DMS153 treated with DMSO at 0.1 percent for 48 hours (cell line): ENCODE data around the gene TOM1L2.

Experiments used
- DNase-seq: peaks from one replicate; lab custom pipeline; 2025; ENCODE audit not compliant: unreplicated experiment; lab: John Stamatoyannopoulos, UW

The TOM1L2 gene

DNA sequence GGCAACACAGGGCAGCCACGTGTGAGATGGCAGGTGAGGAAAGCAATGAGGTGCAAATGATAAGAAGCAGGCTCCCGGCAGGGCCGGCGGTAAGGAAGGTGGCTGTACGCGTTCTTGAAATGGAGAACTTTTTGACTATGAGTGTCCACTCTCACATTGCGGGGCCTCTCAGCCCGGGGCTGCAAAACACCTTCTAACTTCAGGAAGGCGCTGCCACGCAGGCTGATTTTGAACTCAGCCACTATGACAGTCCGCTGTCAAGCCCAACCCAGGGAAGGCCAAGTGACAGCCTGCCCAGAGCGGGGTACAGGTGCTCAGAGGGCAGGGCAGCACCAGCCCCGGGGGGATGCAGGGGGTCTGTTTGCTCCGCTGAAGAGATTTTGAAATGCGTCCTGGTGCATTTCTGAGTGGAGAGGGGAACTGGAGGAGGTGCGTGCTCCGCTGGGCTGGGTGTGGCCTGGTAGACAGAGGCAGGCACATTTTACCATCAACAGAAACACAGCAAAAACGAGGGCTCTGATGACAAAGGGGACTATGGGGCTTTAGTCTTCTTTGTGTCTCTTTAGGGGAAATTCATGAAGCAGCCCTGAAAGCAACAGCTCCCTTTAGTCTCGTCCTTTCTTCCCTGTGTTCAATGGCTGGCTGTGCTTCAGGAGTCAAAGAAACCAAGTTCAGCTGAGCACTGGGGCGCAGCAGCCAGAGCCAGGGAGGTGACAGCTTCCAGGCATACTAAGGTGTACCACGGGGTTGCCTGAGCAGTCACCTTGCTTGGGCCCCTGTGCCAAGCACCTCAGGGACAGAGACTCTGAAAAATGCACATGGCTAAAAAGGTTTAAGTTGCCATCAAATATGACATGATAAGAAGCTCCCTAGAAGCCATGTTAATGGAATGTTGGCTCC, 120.8 kb downstream of the TOM1L2 start:
- DNase-seq = no peak

- DNase-seq = no peak
Observed at GRCh38 chr17:17849845-17850373, 122.3 kb downstream of the TOM1L2 start.

- no peak for DNase-seq
Observed at GRCh38 chr17:17849147-17849820, 122.9 kb downstream of the TOM1L2 start.

DNA sequence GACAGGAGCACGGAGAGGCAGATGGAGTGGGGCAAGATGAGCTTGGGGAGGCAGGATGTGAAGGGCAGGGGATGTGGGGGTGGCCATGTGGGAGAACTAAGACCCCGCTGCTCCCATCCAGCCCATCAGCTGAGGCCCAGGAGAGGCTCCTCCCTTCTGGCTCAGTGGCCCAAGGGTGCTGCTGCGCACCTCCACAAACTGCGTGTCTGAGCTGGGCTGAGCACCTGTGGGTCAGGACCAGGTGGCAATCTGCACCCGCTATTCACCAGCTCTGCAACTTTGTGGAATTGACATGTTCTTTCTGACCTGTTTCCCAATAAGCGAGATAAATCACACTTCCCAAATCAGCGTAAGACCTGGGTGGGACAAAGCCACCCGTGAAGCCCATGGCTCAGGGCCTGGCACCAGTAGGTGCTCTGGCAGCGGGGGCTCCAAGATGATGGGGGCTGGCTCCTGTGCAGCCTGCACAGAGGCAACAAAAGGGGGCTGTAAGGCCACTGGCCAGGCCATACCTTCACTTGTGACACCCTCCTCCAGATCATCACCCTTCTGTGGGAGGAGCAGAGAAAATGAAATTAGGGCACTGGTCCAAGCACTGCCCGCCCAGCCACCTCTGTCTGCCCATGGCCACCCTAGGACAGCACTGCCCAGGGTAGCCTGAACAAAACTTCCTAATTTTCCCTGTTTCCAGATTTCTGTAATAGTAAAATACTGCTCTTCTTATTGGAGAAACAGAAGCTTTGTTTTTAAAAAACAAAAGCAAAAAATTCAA, 123.7 kb downstream of the TOM1L2 start:
- DNase-seq = no peak

DNA sequence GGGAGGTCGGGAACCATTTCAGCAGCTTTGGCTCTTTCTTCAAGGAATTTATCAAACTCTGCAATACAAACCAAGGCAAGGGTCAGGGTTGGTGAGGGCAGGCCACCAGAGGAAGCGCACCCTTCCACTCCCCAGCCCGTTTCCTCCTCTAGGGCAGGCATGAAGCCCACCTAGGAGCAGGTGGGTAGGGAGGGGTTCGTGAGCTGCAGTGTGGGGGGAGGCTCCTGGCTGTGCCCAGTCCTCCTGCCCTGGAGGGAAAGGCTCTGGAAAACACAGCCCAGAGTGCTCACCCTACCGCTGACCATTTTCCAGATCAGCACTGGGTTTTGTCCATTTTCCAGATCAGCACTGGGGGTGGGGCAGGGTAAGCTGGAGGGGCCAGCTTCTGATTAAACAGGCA, 124.5 kb downstream of the TOM1L2 start:
- no peak for DNase-seq

GRCh38 chr17:17847118-17847689, 125.0 kb downstream of the TOM1L2 start:
- no peak for DNase-seq

GRCh38 chr17:17846645-17847044, 125.6 kb downstream of the TOM1L2 start:
- no peak for DNase-seq

DNA sequence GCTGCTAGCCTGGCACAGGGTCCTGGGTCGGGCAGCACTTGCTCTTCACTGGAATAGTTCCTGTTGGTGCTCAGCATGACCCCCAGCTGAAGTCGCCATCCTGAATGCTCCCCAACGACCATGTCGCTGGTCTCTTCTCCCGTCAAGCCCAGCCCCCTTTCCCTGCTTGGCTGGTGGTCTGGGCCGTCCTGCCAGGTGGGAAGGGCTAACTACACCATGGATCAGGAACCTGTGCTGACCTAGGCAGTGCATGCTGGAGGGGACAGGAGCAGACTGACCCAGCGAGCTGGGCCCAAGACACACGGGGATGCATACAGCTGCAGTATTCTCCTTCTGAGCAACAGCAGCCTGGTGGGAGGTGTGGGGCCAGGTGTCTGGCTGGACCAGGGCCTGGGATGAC, 126.2 kb downstream of the TOM1L2 start:
- no peak for DNase-seq

DNA sequence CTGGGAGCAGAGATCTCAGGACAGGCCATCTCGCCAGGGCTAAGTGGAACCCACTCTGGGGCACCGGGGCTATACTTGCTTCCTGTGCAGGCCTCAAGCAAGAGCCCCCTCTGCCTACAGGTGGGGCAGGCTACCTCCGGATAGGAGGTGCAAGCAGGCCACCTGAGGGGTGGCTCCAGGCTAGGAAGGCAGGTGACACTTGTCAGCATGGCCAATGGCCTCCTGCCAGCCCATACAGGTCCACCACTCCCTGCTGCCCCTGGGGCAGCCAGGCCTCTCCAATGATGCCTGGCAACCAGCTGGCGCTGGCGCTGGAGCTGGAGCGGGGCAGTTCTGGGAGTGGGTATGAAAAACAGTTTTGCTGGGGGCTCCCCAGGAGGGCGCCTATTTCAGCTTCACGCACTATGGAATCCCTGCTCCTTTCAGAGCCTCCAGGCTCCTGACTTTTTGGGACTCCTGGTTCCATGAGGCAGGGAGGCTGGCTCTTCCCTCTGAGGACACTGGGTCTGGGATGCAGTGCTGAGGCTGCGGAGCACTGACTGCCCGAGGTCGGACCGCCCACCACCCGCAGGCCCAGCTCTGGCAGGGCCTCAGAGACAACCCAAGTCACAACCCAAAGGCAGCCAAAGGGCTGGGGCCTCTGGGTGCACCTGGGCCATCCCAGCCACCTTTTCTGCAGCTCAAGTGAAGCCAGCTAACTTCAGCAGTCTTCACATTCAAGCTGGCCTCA, 127.0 kb downstream of the TOM1L2 start:
- DNase-seq = no peak

DNA sequence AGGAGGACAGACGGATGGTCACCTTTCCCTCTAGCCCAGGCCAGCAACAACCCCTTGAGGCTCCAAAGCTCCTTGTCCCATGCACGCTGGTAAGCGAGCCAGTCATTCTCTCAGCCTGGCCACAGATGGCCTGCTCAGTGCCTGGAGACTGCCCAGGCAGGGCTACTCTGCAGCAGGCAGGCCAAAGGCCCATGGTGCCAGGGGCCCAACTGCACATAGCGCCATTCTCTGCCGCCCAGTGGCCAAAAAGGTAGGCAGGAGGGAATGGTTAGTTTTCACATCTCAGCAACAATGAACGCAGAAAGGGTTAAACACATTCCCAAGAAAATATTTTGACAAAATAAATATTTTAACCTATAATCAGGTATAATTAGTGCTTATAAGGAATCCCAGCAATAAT, 127.7 kb downstream of the TOM1L2 start:
- DNase-seq = no peak

GRCh38 chr17:17844079-17844478, 128.1 kb downstream of the TOM1L2 start:
- DNase-seq = no peak

- no peak for DNase-seq
Observed at GRCh38 chr17:17843096-17843495, 129.1 kb downstream of the TOM1L2 start.

DNA sequence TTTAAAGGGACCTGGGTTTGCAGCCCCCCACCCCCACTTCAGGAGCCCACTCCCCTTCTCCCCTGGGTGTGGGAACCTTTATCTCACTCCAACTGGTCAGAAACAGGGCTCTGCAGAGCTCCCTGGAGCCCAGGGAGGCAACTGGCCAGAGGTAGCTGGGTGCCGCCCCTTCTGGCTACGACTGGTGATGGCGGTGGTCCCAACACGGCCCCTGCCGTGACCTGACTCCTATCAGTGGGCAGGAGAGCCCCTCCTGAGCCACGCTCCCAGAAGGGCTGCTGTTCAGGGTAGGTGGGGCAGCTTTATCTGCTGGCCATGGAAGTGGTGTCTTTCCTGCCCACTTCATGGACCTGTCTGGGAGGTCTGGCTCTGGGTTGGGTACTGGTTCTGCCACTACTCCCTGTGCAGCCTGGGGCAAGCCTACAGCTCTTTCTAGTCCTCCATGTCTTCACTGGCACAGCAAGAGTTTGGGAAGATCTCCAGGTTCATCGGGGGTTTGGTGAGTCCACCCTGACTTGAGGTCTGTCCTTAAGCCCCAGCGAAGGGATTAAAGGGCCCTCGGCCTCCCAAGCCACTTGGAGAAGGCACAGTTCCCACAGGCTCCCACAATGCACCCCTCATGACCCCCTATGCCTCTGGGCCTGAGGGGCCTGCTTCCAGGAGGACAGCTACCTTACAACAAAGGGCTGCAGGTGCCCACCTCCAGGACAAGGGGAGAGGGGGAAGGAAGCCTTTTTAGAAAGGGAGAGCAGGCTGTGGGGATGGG, 129.9 kb downstream of the TOM1L2 start:
- DNase-seq = no peak

DNA sequence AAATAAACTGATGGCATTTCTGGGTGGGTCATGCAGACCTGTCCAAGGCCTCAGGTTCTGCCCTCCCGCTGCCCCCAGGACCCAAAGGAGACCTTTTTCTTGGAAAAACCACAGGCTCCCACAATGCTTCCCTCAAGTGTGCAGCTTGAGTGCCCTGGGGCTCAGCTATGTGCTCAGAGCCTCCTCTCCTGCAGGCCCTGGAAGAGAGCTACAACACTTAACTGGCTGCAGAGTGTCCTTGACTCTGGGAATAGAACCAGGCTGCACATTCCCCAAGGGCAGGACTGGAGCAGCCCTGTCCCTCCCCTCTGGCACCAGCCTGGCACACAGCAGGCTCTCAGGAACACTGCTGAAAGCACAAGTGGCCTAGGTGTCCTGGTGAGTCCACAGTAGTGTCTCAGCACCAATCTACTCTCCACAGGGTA, 130.6 kb downstream of the TOM1L2 start:
- no peak for DNase-seq

- DNase-seq = no peak
Observed at GRCh38 chr17:17840751-17841591, 131.2 kb downstream of the TOM1L2 start.

- peak; percentile 13 for DNase-seq
Observed at GRCh38 chr17:17839791-17840707, 132.2 kb downstream of the TOM1L2 start.
